Lower leg skin (tissue), 4 donors: ENCODE results near the gene SYP. TPM values are rescaled to one million over a fixed set of nuclear protein-coding genes. Genes with fewer than 3 reads are reported as not detected.
A peak's percentile ranks its signal among the peaks of the same experiment; 100 is the strongest.

ENCODE experiments used
- DNase-seq, 2 donors: peaks; one replicate each; pipeline ENCODE4 v3.0.0-alpha.2; 2019; ENCODE audit warnings: low spot score in 2 of 2
- H3K4me3 ChIP-seq: fragments of 200-600 bp; sonication (generic); 2 replicates; pipeline ENCODE4 v1.5.1; 2017; ENCODE audit warnings: mild to moderate bottlenecking, low read depth; ENCODE audit not compliant: poor library complexity, severe bottlenecking
- CTCF ChIP-seq, 3 donors: fragments of 450-650 bp; IDR thresholded peaks; one replicate each; pipeline ENCODE4 v1.5.1; 2016; ENCODE audit warnings: antibody characterized with exemption in 3 of 3, mild to moderate bottlenecking in 3 of 3, moderate library complexity in 2 of 3
- POLR2A ChIP-seq, 2 donors: fragments of 450-650 bp; IDR thresholded peaks; one replicate each; pipeline ENCODE4 v1.6.1; 2016 to 2017; ENCODE audit warnings: antibody characterized with exemption in 2 of 2, mild to moderate bottlenecking in 1 of 2, moderate library complexity in 1 of 2
- WGBS, 2 donors: methylation state at CpG; one replicate each; pipeline ENCODE4 v1.1.5; 2018; 5-methylcytosine and 5-hydroxymethylcytosine counted together
- intact Hi-C: fragments of 100-400 bp; cut with DNase I; formaldehyde crosslinking; loops from one replicate; pipeline ENCODE4 v1.15.0; 2023; ENCODE audit warnings: low total_unique reads
- total RNA-seq, 4 donors: library from RNA; depleted of rRNA; stranded (reverse); fragments of >200 nt; gene quantifications; one replicate each; pipeline ENCODE4 v1.1.0, GENCODE V29; 2016

SYP gene
- total RNA-seq, 4 donors from 2014 or later, result 0.88 to 4.8 (median 1.7) TPM

- 58 to 65% methylated on average over 2 of the region's 2 CpGs for WGBS, 2 donors
Measured at GRCh38 chrX:49193542-49193964, 6.4 kb downstream of the SYP start.

GRCh38 chrX:49192722-49193328, 7.2 kb downstream of the SYP start:
- H3K4me3 ChIP-seq, result no peak overlapping the region
- TF ChIP-seq CTCF (IDR thresholded peaks at IDR 0.05) (no peak), POLR2A (IDR thresholded peaks at IDR 0.05) (no peak)
- no peak for DNase-seq
- 62 to 65% methylated on average over 6 to 10 of the region's 10 CpGs for WGBS, 2 donors
- intact Hi-C loops, result no loop called here

More at GRCh38 chrX:49193542-49193964, 6.4 kb downstream of the SYP start:
- intact Hi-C loops, result no loop called here
- no peak for DNase-seq
- TF ChIP-seq POLR2A (IDR thresholded peaks at IDR 0.05), result no peak
- TF ChIP-seq CTCF (IDR thresholded peaks at IDR 0.05), result no peak
- no peak overlapping the region for H3K4me3 ChIP-seq

- no peak for TF ChIP-seq CTCF (IDR thresholded peaks at IDR 0.05)
- no peak for TF ChIP-seq POLR2A (IDR thresholded peaks at IDR 0.05)
- H3K4me3 ChIP-seq, result peak overlapping the region; percentile 42
- 2 to 45% methylated on average over 15 to 34 of the region's 34 CpGs for WGBS, 2 donors
- intact Hi-C loops, result no loop called here
- no peak for DNase-seq
Measured at GRCh38 chrX:49191574-49192011, 8.4 kb downstream of the SYP start.

GRCh38 chrX:49190821-49191573, 9.0 kb downstream of the SYP start:
- H3K4me3 ChIP-seq, result peak overlapping the region; percentile 42
- WGBS, 2 donors, result 0 to 42% methylated on average over 25 to 32 of the region's 32 CpGs
- intact Hi-C loops, result no loop called here
- peak; percentile 93 to 96 for DNase-seq
- TF ChIP-seq CTCF (IDR thresholded peaks at IDR 0.05) (no peak), POLR2A (IDR thresholded peaks at IDR 0.05) (no peak)

GRCh38 chrX:49189606-49190005, 10.4 kb downstream of the SYP start:
- intact Hi-C loops, result no loop called here
- WGBS, 2 donors, result 63 to 64% methylated on average over 6 of the region's 6 CpGs
- DNase-seq, result no peak
- TF ChIP-seq CTCF (IDR thresholded peaks at IDR 0.05) (no peak), POLR2A (IDR thresholded peaks at IDR 0.05) (no peak)
- H3K4me3 ChIP-seq, result no peak overlapping the region
